Stimulated activated CD8-positive, alpha-beta memory T cell treated with anti-CD3 and anti-CD28 coated beads, Interleukin-15, amount 100 ng/mL, for 48 hours (primary cell): ENCODE measurements around the gene RTN4RL1.
"Not testable (repeated sequence)": the region's sequence is repeated elsewhere in the genome, so short reads cannot be mapped to it uniquely, and the experiment has no call there.

Experiments used
- DNase-seq, 2 donors: peaks; one replicate each; pipeline ENCODE4 v3.0.0-alpha.2; 2020; ENCODE audit warnings: low read depth in 2 of 2

RTN4RL1 gene

DNA sequence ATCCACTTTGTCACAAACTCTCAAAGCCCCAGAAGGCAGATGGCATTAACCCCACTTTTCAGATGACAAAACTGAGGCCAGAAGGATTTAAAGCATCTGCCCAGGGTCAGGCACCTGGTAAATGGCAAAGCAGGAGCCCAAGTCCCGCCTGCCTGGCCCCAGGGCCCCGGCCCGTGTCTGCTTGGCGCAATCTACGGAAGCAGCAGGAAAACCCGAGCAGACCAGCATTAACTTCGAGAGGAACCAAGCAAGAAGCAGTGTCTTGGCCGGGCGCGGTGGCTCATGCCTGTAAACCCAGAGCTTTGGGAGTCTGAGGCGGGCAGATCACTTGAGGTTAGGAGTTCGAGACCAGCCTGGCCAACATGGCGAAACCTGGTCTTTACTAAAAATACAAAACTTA, 21.6 kb downstream of the RTN4RL1 start:
- no peak for DNase-seq

DNA sequence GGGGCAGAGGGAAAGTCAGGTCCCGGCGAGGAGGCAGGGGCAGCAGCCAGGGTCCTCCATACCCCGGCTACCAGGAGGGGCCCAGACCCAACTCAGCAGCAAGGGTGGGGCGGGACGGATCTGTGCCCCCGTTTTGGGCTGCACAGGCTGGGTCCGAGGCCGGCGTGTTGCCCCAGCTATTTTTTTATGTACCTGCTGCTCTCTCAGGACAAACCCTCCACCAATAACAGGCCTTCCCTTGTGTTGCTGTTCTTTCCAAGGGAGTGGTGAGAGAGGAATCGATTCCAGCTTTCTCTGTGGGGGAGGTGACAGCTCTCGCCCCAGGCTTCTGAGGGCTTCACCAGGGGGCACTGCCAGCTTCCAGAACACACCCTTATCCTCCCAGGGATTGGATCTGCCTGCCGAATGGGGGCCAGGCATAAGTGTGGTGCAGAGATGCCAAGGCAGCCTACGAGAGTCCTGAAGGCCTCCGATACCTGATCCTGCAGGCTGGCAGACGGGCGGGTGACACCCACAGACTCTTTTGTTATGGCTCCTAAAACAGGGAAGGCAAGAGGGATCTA, 22.3 kb downstream of the RTN4RL1 start:
- DNase-seq = no peak

DNA sequence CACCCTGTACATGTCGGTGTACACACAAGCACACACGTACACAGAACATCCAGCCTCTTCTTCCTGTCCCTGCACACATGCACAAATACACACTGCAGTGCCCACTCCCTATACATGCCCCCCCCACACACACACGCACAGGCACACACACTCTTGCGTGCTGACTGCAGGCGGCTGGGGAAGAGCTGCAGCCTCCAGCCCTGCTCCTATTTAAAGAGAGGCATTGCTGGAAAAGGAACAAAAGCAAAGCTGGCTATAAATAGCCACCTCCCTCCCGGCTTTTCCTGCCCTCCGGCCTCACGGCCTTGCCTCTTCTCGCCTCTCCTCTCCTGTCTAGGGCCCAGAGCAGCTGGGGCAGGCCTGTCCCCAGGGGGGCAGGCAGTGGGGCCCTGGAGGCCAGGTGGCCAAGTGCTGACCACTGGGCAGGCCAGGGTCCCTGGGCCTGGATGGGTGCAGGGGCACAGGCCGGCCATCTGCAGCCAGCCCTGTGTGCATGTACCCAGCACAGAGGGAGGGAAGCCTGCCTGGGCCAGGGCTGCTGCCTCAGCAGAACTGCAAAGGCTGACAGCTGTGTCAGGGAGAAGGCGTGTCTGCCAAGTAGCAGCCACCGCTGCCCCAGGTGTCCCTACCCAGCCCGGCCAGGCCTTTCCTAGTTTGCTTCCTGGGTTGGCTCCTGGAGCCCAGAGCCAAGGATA, 25.4 kb downstream of the RTN4RL1 start:
- no peak for DNase-seq

DNA sequence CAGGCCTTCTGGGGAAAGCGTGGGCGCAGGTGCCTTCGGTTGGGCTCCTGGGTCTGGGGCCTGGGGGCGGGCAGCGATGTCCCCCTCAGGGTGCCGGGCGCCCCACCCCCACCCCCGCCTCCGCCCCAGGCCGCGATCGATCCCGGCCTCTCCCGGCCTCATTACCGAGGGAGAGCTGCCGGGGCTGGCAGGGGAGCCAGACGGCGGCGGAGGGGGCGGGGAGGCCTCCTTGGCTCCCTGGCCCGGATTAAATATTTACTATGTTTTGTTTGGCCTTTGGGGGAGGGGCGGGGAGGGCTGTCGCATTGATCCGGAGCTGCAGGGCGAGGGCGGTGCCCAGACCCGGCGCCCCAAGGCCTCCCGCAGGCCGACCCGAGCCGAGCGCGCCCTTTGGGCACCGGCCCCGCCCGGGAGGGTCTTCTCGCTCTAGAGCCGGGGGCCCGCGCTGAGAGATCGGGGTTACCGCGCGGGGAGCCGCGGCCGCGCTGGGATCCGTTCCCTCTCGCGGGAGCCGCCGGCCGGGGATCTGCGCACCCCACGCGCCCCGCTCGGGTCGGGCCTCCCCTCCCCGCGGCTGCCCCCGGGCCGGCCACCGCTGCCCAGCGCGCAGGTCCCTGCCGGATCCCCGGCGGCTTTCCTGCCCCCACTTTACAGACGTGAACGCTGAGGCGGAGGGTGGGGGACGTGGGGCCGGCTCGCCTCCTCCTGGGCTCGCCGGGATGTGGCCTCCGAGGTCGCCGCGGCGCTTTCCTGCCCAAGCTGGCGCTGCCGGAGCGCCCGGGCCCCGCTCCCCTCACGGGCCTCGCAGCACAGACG, 27.0 kb downstream of the RTN4RL1 start:
- DNase-seq = no peak

DNA sequence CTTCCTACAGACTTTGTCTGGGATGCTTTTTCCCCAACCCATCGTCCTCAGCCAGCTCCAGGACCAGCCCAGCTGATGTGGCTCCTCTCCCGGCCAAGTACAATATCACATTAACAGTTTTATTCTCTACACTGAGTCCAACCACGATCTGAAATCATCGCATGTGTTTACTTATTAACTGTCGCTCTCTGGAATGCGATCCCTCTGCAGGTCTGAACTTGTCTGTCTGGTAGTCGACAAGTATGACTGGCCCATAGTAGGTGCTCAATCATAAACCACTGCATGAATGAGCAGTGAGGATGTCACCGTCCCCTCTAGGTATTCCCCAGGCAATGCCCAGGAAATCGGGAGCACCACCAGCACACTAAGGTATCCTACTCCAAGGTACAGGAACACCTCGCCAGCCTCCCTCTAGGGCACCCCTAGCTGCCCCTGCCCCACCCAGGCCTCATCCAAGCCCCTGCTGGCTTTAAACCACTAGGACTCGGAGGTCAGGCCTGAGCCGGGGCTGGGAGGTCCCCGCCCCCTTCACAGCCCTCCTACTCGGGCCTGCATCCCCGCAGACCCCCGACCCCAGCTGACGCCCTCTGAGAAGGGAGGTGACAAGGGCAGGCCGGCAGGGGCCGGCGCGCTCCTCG, 27.7 kb downstream of the RTN4RL1 start:
- no peak for DNase-seq

DNA sequence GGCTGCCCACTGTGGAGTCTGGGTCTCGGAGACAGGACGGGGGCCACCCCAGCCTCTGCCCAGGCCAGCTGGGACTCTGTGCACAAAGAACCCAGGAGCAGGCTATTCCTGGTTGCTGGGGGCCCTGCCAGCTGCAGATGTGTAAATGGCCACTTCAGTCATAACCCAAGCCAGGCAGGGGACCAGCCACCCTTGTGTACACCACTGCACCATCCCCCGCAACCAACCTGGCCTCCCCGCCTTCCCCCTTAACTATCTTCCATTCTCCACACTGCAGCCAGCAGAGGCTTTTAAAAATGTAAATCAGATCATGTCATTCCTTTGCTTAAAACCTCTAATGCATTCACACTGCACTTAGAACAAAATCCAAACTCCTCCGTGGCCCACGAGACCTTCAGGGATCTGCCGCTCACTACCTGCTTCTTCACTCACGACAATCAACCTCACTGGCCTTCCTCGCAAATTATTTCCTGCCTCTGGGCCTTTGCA, 28.3 kb downstream of the RTN4RL1 start:
- DNase-seq = no peak

DNA sequence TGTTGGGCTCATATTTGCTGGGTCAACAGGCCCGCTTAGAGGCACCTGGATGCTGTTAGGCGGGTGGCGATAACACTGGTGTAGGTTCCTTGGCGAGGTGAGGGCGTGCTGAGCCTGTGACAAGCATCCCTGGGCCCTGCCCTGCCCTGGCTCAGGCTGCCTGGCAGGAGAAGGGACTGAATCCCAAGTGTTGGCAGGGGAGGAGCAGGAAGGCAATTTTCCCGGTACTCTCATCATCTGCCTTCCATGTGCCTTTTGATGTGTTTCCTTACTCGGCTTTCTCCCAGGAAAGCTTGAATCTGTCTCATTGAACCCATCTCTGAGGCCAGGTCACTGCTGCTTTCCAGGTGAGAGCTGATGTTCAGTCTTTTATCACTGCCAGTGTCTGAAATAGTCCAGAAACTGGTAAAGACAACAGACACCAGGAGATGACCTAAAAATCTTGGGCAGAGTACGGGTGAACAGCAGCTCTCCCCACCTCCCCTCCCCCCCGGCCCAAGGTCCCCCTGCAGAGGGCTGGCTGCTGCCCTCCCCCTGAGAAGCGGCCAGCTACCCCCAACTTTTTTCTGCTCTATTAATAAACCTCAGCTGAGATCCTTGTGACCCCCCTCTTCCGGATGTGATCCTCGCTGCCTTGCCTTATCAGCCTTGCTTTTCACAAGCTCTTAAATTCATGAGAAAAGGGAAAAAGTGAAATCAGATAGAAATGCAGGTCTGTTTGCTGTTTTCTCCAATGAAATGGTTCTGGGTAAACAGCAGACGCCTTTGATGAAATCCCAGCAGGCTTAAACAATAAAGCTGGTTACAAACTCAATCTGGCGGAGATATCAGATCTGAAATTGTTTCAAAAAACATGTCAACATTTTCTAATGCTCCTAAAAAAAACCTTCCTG, 29.0 kb downstream of the RTN4RL1 start:
- DNase-seq = no peak

DNA sequence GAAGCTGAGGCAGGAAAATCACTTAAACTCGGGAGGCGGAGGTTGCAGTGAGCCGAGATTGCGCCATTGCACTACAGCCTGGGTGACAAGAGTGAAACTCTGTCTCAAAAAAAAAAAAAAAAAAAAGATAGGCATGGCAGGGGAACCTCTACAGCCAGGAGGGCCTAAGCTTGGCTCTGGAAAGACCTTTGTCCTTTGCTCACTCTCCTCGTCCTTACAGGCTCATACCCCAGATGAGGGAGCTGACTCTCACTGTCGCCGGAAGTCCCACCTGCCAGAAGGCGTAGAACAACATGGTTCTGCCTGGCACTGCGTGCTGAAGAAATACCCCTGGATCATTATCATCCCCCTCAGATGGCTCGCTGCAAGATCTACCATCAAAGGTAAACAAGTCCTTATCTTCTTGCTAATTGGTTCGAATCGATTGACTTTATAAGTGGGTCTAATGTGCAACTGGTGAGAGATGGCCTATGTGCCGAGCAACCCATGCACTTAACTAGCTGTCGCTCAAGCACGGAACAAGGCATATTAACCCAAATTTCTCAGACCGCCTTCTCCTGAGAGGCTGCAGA, 29.7 kb downstream of the RTN4RL1 start:
- DNase-seq = no peak

DNA sequence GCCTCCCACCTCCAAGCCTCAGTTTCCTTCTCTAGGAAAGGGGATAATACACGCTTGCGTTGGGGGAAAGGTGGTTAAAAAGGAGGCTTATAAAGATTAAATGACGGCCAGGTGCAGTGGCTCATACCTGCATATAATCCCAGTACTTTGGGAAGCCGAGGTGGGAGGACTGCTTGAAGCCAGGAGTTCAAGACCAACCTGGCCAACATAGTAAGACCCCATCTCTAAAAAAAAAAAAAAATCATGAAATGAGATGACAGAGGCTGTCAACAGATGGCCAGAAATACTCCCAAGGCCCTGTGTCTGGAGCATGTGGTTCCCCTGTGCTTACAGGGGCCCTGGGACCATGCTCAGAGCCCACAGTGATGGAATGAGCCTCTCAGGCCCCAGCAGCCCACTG, 30.4 kb downstream of the RTN4RL1 start:
- no peak for DNase-seq

DNA sequence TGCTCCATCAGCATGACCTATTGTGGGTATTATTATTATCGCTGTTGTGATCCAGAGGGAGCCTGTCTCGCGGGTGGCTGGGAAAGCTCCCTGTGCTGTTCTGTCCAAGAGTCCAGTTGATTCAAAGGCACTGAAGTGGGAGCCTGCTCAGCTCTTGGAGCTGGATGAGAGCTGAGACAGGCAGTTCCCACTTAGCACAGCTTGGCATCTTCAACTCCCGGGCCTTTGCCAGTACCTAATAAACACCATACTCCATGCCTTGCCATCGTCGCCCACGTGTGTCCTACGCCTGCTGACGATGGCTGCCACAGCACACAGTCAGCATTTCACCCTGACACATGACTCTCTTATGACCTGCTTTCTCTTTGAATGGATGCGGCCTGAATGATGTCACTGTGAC, 32.6 kb downstream of the RTN4RL1 start:
- DNase-seq = no peak

DNA sequence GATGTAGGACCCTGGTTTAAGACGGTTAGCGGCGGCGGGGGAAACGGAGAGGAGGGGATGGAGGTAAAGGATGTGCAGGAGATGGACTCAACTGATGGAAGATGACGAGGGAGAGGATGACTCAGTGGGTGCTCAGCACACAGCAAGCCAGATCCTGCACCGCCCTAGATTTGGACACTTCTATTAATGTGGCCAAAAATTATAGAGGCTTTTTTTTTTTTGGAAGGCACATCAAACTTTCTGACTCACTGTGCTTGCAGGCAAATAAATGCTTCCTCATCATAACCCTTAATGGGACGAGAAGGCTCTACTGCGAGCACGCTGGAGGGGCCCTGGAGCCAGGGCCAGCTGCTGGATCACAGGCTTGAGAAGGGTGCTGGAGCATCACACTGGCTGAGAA, 36.0 kb downstream of the RTN4RL1 start:
- DNase-seq = no peak

DNA sequence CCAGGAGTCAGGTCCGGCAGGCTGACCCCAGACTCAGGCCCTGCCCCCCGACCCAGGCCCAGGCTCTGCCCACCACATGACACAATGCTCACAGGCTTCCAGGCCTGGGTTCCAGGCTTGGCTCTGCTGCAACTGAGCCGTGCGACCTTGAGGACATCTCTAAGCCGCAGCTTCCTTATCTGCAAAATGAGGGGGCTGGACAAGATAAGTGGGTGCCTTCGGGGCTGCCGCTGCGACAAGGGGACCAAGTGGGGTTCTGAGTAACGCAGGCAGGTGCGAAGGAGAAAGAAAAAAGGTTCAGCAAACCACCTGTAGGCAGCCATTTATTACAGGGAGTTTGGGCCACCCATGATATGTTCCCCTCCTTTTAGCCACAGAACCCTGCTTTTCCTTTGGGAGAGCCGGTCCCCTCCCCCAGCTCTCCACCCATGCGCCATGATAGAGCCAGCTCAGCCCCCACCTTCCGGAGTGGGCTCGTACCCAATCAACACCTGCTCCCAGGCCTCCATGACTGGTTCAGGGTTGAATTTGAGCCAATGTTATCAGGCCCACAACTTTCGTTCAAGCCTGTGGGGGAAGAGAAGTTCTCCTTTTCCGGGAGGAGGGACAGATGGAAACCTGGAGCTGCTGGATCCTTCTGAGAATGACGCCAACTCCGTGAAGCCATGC, 38.2 kb downstream of the RTN4RL1 start:
- DNase-seq = no peak

DNA sequence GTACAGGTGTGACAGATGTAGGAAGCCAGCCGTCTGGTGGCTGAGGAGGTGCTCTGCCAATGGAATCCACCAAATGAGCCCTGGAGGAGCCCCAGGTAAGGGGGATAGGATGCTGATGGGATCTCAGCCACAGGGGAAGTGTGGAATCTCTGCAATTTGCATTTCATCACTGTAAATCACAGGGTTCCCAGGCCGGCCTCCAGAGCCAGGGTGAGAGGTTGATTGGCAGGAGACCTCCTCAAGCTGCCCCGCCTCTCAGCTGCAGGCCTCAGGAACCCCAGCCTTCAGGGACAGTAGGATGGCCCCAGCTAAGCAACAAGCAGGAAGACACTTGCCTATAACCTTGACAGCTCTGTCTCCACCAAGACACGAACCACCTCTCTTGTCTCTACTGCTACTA, 39.4 kb downstream of the RTN4RL1 start:
- no peak for DNase-seq

DNA sequence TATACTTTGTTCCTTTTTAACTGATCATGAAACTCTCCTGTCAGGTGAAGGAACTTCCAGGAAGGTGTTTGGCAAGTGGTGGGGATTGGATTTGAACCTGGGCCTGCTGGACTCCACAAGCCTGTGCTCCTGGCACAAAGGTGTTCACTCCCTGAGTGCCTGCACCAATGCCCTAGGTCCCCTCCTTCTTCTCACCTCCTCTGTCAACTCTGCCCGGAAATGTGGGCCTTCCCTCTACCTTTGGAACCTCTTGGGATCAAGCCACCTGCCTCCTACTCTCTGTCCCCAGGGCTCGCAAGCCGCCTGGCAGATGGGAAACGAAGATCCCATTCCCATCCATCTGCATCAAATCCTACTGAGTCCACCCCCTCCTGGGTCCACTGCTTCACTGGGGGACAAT, 40.0 kb downstream of the RTN4RL1 start:
- no peak for DNase-seq

DNA sequence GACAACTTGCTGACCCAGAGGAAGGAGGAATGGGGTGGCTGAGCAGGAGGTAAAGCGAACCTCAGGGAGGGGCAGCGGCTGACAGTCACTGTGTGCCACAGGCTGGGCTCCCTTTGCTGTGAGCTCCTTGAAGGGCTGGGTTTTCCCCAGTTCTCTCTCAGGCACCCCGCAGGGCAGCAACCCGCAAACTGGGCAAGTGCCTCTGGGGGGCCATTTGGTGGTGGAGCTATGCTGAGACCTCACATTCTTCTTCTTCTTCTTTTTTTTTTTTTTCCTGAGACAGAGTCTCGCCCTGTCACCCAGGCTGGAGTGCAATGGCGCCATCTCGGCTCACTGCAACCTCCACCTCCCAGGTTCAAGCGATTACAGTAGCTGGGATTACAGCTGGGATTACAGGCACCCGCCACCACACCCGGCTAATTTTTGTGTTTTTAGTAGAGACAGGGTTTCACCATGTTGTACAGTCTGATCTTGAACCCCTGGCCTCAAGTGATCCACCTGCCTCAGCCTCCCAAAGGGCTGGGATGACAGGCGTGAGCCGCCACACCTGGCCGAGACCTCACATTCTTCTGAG, 42.3 kb downstream of the RTN4RL1 start:
- not testable (repeated sequence) for DNase-seq

DNA sequence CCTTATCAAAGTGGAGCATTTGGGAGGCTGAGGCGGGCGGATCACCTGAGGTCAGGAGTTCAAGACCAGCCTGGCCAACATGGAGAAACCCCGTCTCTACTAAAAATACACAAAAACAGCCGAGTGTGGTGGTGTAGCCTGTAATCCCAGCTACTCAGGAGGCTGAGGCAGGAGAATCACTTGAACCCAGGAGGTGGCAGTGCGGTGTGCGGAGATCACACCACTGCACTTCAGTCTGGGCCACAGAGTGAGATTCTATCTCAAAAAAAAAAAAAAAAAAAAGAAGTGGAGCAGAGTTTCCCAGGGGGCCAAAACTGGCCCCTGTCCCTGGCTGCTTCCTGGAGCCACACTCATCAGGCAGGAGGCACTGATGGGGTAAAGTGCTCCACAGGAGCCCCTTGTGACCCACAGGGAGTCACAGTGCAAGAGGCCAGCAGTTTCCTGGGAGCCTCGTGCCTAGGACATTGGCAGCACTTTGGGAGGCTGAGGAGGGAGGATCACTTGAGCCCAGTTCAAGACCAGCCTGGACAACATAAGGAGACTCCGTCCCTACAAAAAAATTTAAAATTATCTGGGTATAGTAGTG, 44.4 kb downstream of the RTN4RL1 start:
- DNase-seq = no peak

DNA sequence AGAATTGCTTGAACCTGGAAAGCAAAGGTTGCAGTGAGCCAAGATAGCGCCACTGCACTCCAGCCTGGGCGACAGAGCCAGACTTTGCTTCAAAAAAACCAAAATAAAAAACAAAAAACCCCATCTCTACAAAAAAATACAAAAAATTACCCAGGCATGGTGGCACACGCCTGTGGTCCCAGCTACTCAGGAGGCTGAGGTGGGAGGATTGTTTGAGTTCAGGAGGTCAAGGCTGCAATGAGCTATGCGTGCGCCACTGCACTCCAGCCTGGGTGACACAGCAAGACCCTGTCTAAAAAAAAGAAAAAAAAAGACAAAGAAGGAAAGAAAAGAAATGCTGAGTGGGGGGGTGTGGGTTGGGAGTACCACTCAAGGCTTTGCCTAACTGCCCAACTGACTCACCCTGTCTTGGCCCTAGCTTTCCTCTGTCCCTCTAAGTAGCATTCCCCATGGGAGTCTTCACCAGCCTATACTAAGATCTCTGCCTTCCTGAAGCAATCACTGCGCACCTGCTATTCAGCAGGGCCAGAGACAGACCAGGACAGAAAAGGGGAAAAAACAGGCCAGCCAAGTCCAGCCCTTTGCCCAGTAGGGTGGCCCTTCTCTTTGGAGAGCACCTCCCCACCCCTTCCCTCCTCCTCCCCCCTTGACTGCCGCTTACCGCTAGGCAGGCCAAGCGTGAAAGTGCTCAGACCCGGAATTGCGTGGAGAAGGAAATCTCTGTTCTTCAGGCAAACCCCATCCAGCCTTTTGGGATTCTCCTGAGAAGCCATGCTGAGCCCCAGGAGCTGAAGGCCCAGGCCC, 45.8 kb downstream of the RTN4RL1 start:
- DNase-seq = no peak

DNA sequence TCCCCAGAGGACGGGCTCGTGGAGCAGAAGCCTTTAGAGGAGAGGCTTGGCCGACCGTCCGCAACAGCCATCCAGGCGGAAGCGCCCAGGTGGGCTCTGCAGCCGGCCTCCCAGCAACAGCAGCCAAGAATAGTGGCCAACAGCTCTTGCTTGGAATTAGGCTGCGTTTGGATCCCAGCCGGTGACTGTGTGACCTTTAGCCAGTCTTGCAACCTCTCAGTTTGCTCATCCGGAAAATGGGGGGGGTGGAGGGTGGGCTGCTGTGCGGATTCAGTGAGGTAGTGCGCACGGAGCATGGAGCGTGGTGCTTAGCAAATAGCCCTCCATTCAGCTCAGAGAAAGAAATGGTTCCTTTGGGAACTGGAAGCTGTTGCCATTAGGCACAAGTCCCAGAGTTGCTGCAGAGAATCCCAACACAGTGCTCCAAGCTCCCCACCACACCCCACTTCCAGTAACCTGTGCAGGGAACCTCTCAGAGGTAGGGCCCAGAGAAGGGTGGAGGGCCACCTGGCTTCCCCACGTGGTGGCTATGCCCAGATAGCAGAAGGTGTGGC, 46.7 kb downstream of the RTN4RL1 start:
- no peak for DNase-seq
